Ishikawa (cell line): ENCODE data around the gene DNAJC11.

ENCODE experiments used
- CEBPB ChIP-seq: IDR thresholded peaks from 2 replicates; pipeline ENCODE4 v1.6.1; 2012
- CREB1 ChIP-seq: IDR thresholded peaks from 2 replicates; pipeline ENCODE4 v1.6.1; 2012; ENCODE audit warnings: low read depth
- EGR1 ChIP-seq: IDR thresholded peaks from 2 replicates; pipeline ENCODE4 v1.6.1; 2012
- EP300 ChIP-seq: IDR thresholded peaks from 2 replicates; pipeline ENCODE4 v1.6.1; 2012; ENCODE audit warnings: borderline replicate concordance
- FOXM1 ChIP-seq: IDR thresholded peaks from 2 replicates; pipeline ENCODE4 v1.6.1; 2012; ENCODE audit warnings: low read depth, borderline replicate concordance
- MAX ChIP-seq: IDR thresholded peaks from 2 replicates; pipeline ENCODE4 v1.6.1; 2012
- NFIC ChIP-seq: IDR thresholded peaks from 2 replicates; pipeline ENCODE4 v1.6.1; 2012
- RAD21 ChIP-seq: IDR thresholded peaks from 2 replicates; pipeline ENCODE4 v1.6.1; 2012; ENCODE audit warnings: low read depth
- REST ChIP-seq: IDR thresholded peaks from 2 replicates; pipeline ENCODE4 v1.6.1; 2012; ENCODE audit warnings: low read depth, mild to moderate bottlenecking
- TAF1 ChIP-seq: IDR thresholded peaks from 2 replicates; pipeline ENCODE4 v1.6.1; 2012; ENCODE audit warnings: low read depth, mild to moderate bottlenecking
- TCF12 ChIP-seq: IDR thresholded peaks from 2 replicates; pipeline ENCODE4 v1.6.1; 2012; ENCODE audit warnings: low read depth
- TEAD4 ChIP-seq: IDR thresholded peaks from 2 replicates; pipeline ENCODE4 v1.6.1; 2012
- USF1 ChIP-seq: IDR thresholded peaks from 2 replicates; pipeline ENCODE4 v1.6.1; 2012
- YY1 ChIP-seq: IDR thresholded peaks from 2 replicates; pipeline ENCODE4 v1.6.1; 2012; ENCODE audit warnings: low read depth
- ZBTB7A ChIP-seq: IDR thresholded peaks from 2 replicates; pipeline ENCODE4 v1.6.1; 2012; ENCODE audit warnings: low read depth

The DNAJC11 gene

GRCh38 chr1:6658359-6659060, 43.1 kb downstream of the DNAJC11 start:
- TF ChIP-seq REST = no peak
- no peak for TF ChIP-seq NFIC
- TF ChIP-seq FOXM1 = no peak
- no peak for TF ChIP-seq EP300
- no peak for TF ChIP-seq TAF1
- no peak for TF ChIP-seq MAX
- TF ChIP-seq RAD21 = no peak
- no peak for TF ChIP-seq TEAD4

GRCh38 chr1:6657138-6657537, 44.5 kb downstream of the DNAJC11 start:
- TF ChIP-seq MAX = no peak
- TF ChIP-seq CREB1 = no peak
- TF ChIP-seq REST = no peak
- TF ChIP-seq TCF12 = no peak
- TF ChIP-seq YY1 = no peak
- no peak for TF ChIP-seq CEBPB
- no peak for TF ChIP-seq USF1

GRCh38 chr1:6653436-6654290, 48.0 kb downstream of the DNAJC11 start:
- no peak for TF ChIP-seq NFIC
- TF ChIP-seq USF1 = no peak
- TF ChIP-seq YY1 = no peak
- TF ChIP-seq TCF12 = no peak
- no peak for TF ChIP-seq TAF1

- TF ChIP-seq MAX (no peak), FOXM1 (no peak), TCF12 (no peak), CREB1 (no peak), ZBTB7A (no peak), USF1 (no peak), EP300 (no peak), CEBPB (no peak), EGR1 (no peak), TEAD4 (no peak), NFIC (no peak), RAD21 (no peak), TAF1 (no peak), YY1 (no peak), REST (no peak)
Measured at GRCh38 chr1:6652986-6653385, 48.6 kb downstream of the DNAJC11 start.
